Fibroblast of lung (primary cell): Measurements from ENCODE around the gene DDB1.

Source experiments
- CTCF ChIP-seq, 2 donors: IDR thresholded peaks in 1 of 2; conservative IDR thresholded peaks in 1 of 2; 1 replicate in 1 of 2; 2 replicates in 1 of 2; pipeline ENCODE4 v1.5.1; 2011 to 2012; ENCODE audit warnings: low read length in 2 of 2, control low read depth in 1 of 2, inconsistent platforms in 1 of 2, low read depth in 1 of 2, mild to moderate bottlenecking in 1 of 2
- EZH2 ChIP-seq: IDR thresholded peaks from 2 replicates; pipeline ENCODE4 v1.5.1; 2012; ENCODE audit warnings: low read length, control low read depth, mild to moderate bottlenecking; ENCODE audit errors: missing control alignments

DNA sequence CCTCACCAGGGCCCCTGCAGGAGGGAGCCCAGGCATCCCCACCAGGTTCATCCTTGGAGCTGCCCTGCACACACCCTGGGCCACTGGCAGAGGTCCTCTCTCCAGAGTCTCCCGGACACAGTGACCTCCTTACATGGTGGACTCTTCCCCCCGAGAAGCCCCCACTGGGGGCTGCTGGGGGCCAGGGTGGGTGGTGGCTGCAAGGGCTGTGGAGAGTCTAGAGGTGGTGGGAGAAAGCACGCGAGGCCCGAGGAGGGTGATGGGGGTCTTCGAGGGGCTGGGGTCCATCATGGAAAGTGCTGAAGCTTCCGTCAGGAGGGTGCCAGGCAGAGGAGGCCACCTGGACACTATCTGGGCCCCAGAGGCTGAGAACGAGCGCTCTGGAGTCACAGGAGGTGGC, 74.4 kb downstream of the DDB1 start:
- TF ChIP-seq EZH2 (no peak), CTCF (conservative IDR thresholded peaks at IDR 0.05 in 1 of 2, IDR thresholded peaks at IDR 0.05 in 1 of 2; ENCODE audit: low read depth in 1 of 2, low read length in 2 of 2) (no peak)
